Gastroesophageal sphincter (tissue), 3 donors: ENCODE measurements around the gene ZNF57.
"Not testable (repeated sequence)": the region's sequence is repeated elsewhere in the genome, so short reads cannot be mapped to it uniquely, and the experiment has no call there.

ENCODE experiments used
- EP300 ChIP-seq: sonication (generic); formaldehyde crosslinking; IDR thresholded peaks from one replicate; pipeline ENCODE4 v1.6.1; 2017; ENCODE audit warnings: antibody characterized with exemption, mild to moderate bottlenecking
- POLR2A ChIP-seq, 2 donors: fragments of 450-650 bp; IDR thresholded peaks; one replicate each; pipeline ENCODE4 v1.6.1; 2017; ENCODE audit warnings: antibody characterized with exemption in 2 of 2, mild to moderate bottlenecking in 2 of 2, moderate library complexity in 1 of 2
- POLR2AphosphoS5 ChIP-seq: sonication (generic); formaldehyde crosslinking; IDR thresholded peaks from one replicate; pipeline ENCODE4 v1.6.1; 2017; ENCODE audit warnings: antibody characterized with exemption
- TF ChIP-seq, protein P1 (sequence below), 4 experiments: fragments of 200-600 bp in 2 of 4; fragments of 450-650 bp in 2 of 4; sonication (generic) in 1 of 4; IDR thresholded peaks; one replicate each; pipeline ENCODE4 v1.5.1; 2017 to 2019; ENCODE audit warnings: antibody characterized with exemption in 4 of 4, mild to moderate bottlenecking in 2 of 4, moderate library complexity in 2 of 4

DNA sequence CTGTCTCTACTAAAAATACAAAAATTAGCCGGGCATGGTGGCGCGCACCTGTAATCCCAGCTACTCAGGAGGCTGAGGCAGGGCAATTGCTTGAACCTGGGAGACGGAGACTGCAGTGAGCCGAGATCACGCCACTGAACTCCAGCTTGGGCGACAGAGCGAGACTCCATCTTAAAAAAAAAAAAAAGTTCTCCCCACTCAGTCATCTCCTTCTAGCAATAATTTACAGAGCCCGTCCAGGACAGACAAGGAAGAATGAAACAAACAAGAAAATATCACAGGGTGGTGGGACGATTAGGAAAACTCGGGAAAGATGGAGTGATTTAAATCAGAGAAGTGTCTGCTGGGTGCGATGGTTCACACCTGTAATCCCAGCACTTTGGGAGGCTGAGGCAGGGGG lies 62.9 kb downstream of the ZNF57 start:
- TF ChIP-seq, protein P1, sequence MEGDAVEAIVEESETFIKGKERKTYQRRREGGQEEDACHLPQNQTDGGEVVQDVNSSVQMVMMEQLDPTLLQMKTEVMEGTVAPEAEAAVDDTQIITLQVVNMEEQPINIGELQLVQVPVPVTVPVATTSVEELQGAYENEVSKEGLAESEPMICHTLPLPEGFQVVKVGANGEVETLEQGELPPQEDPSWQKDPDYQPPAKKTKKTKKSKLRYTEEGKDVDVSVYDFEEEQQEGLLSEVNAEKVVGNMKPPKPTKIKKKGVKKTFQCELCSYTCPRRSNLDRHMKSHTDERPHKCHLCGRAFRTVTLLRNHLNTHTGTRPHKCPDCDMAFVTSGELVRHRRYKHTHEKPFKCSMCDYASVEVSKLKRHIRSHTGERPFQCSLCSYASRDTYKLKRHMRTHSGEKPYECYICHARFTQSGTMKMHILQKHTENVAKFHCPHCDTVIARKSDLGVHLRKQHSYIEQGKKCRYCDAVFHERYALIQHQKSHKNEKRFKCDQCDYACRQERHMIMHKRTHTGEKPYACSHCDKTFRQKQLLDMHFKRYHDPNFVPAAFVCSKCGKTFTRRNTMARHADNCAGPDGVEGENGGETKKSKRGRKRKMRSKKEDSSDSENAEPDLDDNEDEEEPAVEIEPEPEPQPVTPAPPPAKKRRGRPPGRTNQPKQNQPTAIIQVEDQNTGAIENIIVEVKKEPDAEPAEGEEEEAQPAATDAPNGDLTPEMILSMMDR (IDR thresholded peaks at IDR 0.05) = not testable (repeated sequence)
- TF ChIP-seq POLR2A (IDR thresholded peaks at IDR 0.05); POLR2AphosphoS5; EP300: not testable (repeated sequence)
